GM23338 (cell line): ENCODE results near the gene SARM1. TPM values are rescaled to one million over a fixed set of nuclear protein-coding genes. Genes with fewer than 3 reads are reported as not detected.

Experiments used
- ATAC-seq: fragments of 200-7000 bp; cut with Tn5 transposase; 3 replicates; pipeline ENCODE4 v1.9.1; 2020
- DNase-seq: peaks from one replicate; pipeline ENCODE4 v3.0.0-alpha.2; 2015; ENCODE audit warnings: low spot score
- H2AFZ ChIP-seq: fragments of 200-600 bp; sonication (generic); 2 replicates; pipeline ENCODE4 v1.8.0; 2016; ENCODE audit warnings: antibody characterized with exemption, mild to moderate bottlenecking, moderate library complexity
- H3F3A ChIP-seq: fragments of 200-600 bp; sonication (generic); replicated peaks from 2 replicates; pipeline ENCODE4 v1.8.0; 2017; ENCODE audit warnings: antibody characterized with exemption, mixed run types, low read depth
- H3K27ac ChIP-seq: fragments of 200-600 bp; sonication (generic); 2 replicates; pipeline ENCODE4 v1.6.1; 2016; ENCODE audit warnings: low read depth
- H3K27me3 ChIP-seq: fragments of 200-600 bp; sonication (generic); 2 replicates; pipeline ENCODE4 v1.8.0; 2016; ENCODE audit warnings: mild to moderate bottlenecking, mixed run types, moderate library complexity; ENCODE audit not compliant: insufficient read depth
- H3K36me3 ChIP-seq: fragments of 200-600 bp; sonication (generic); 2 replicates; pipeline ENCODE4 v1.8.0; 2016; ENCODE audit warnings: mild to moderate bottlenecking; ENCODE audit not compliant: insufficient read depth
- H3K4me1 ChIP-seq: fragments of 200-600 bp; sonication (generic); 2 replicates; pipeline ENCODE4 v1.8.0; 2016; ENCODE audit warnings: mild to moderate bottlenecking, moderate library complexity; ENCODE audit not compliant: insufficient read depth
- H3K4me2 ChIP-seq: fragments of 200-600 bp; sonication (generic); 2 replicates; pipeline ENCODE4 v1.7.1; 2017; ENCODE audit warnings: mixed run types
- H3K4me3 ChIP-seq: fragments of 200-600 bp; sonication (generic); 2 replicates; pipeline ENCODE4 v1.6.1; 2016; ENCODE audit warnings: mixed run types
- H3K79me2 ChIP-seq: fragments of 200-600 bp; sonication (generic); replicated peaks from 2 replicates; pipeline ENCODE4 v1.8.0; 2017; ENCODE audit warnings: mild to moderate bottlenecking; ENCODE audit not compliant: insufficient read depth
- H3K9me2 ChIP-seq: fragments of 200-600 bp; sonication (generic); 2 replicates; pipeline ENCODE4 v1.8.0; 2017; ENCODE audit not compliant: insufficient read depth
- H4K20me1 ChIP-seq: fragments of 200-600 bp; sonication (generic); replicated peaks from 2 replicates; pipeline ENCODE4 v1.8.0; 2017; ENCODE audit warnings: mild to moderate bottlenecking; ENCODE audit not compliant: insufficient read depth
- H3K27ac Mint-ChIP-seq: 2 replicates; pipeline ENCODE4 v1.8.0; 2020; ENCODE audit warnings: inconsistent platforms, mild to moderate bottlenecking, moderate library complexity, mixed read lengths
- H3K27me3 Mint-ChIP-seq: 3 replicates; pipeline ENCODE4 v1.8.0; 2022; ENCODE audit warnings: low read depth, mild to moderate bottlenecking, moderate library complexity, mixed read lengths, inconsistent platforms; ENCODE audit not compliant: insufficient read depth, poor library complexity
- H3K36me3 Mint-ChIP-seq: 3 replicates; pipeline ENCODE4 v1.8.0; 2021; ENCODE audit warnings: low read depth, mild to moderate bottlenecking, inconsistent platforms, moderate library complexity, mixed read lengths
- H3K4me1 Mint-ChIP-seq: 3 replicates; pipeline ENCODE4 v1.8.0; 2020; ENCODE audit warnings: mild to moderate bottlenecking, inconsistent platforms, mixed read lengths
- H3K4me3 Mint-ChIP-seq: 3 replicates; pipeline ENCODE4 v1.8.0; 2021; ENCODE audit warnings: moderate library complexity, mild to moderate bottlenecking, inconsistent platforms, mixed read lengths
- H3K9me3 Mint-ChIP-seq: 3 replicates; pipeline ENCODE4 v1.8.0; 2020; ENCODE audit warnings: moderate library complexity, mild to moderate bottlenecking, inconsistent platforms, mixed read lengths
- CREB1 ChIP-seq: fragments of 250-450 bp; sonication (Bioruptor Pico); IDR thresholded peaks from 2 replicates; pipeline ENCODE4 v1.5.0; 2020; ENCODE audit warnings: low read depth, mild to moderate bottlenecking, moderate library complexity
- CTCF ChIP-seq, 2 experiments: fragments of 200-600 bp in 1 of 2; sonication (generic) in 1 of 2; conservative IDR thresholded peaks; 2 replicates each; pipeline versions ENCODE4 v1.5.1 to v1.6.1; 2016 to 2017; ENCODE audit warnings: antibody characterized with exemption in 2 of 2, low read depth in 2 of 2, mild to moderate bottlenecking in 2 of 2, moderate library complexity in 1 of 2
- ETS1 ChIP-seq: IDR thresholded peaks from 2 replicates; pipeline ENCODE4 v1.6.1; 2016; ENCODE audit warnings: antibody characterized with exemption
- EZH2 ChIP-seq: fragments of 200-600 bp; sonication (generic); IDR thresholded peaks from one replicate; pipeline ENCODE4 v1.8.0; 2017; ENCODE audit warnings: antibody characterized with exemption, mild to moderate bottlenecking, low read depth; ENCODE audit not compliant: unreplicated experiment
- EZH2phosphoT487 ChIP-seq: fragments of 200-600 bp; sonication (generic); IDR thresholded peaks from one replicate; pipeline ENCODE4 v1.8.1; 2018; ENCODE audit warnings: antibody characterized with exemption; ENCODE audit not compliant: unreplicated experiment
- JUNB ChIP-seq: IDR thresholded peaks from one replicate; pipeline ENCODE4 v1.6.1; 2016; ENCODE audit warnings: antibody characterized with exemption; ENCODE audit not compliant: unreplicated experiment
- NANOG ChIP-seq: IDR thresholded peaks from 2 replicates; pipeline ENCODE4 v1.6.1; 2016; ENCODE audit warnings: antibody characterized with exemption, borderline replicate concordance
- POLR2AphosphoS5 ChIP-seq: IDR thresholded peaks from 2 replicates; pipeline ENCODE4 v1.6.1; 2016; ENCODE audit warnings: antibody characterized with exemption, low read depth
- REST ChIP-seq: IDR thresholded peaks from one replicate; pipeline ENCODE4 v1.6.1; 2018; ENCODE audit warnings: antibody characterized with exemption; ENCODE audit not compliant: unreplicated experiment
- STAT1 ChIP-seq: IDR thresholded peaks from one replicate; pipeline ENCODE4 v1.6.1; 2016; ENCODE audit warnings: antibody characterized with exemption; ENCODE audit not compliant: unreplicated experiment
- ZNF114 ChIP-seq: fragments of 250-450 bp; sonication (Bioruptor Pico); IDR thresholded peaks from 2 replicates; pipeline ENCODE4 v1.5.0; 2020; ENCODE audit warnings: mild to moderate bottlenecking, moderate library complexity
- ZNF331 ChIP-seq: fragments of 250-450 bp; sonication (Bioruptor Pico); IDR thresholded peaks from 2 replicates; pipeline ENCODE4 v1.5.0; 2020; ENCODE audit warnings: low read depth, mild to moderate bottlenecking, moderate library complexity
- ZNF462 ChIP-seq: fragments of 250-450 bp; sonication (Bioruptor Pico); IDR thresholded peaks from 2 replicates; pipeline ENCODE4 v1.5.0; 2020; ENCODE audit warnings: mild to moderate bottlenecking, moderate library complexity
- polyA plus RNA-seq: library from polyadenylated mRNA; unstranded; fragments of >200 nt; fragmentation: Nextera tagmentation; extraction: Ambion mirVana; gene quantifications from 2 replicates; pipeline ENCODE4 v1.2.1, GENCODE V29; 2016
- total RNA-seq: library from RNA; depleted of rRNA; stranded (reverse); fragments of >200 nt; shearing (Covaris generic); gene quantifications from 2 replicates; pipeline ENCODE4 v1.2.3, GENCODE V29; 2014

The SARM1 gene
- total and polyA plus RNA-seq, 2 experiments from 2014 or later, result 0.89 to 15.3 TPM

- no peaks in the 10 kb centered on the region for H3K9me3 Mint-ChIP-seq
- Histone ChIP-seq H3K27ac (0 out of 2 replicates have a peak within 1 kb of the TSS, but pooled peaks have one; percentile 20), H3K4me3 (peak within 1 kb of the TSS; percentile 39), H2AFZ (peak within 1 kb of the TSS; percentile 72), H3K4me2 (peak within 1 kb of the TSS; percentile 73), H4K20me1 (peaks cover 13% of the 10 kb centered on the region; the same call in 1 of the 2 replicates), H3K4me1 (peaks cover 9% of the 10 kb centered on the region; the same call in 1 of the 2 replicates), H3K36me3 (no peaks in the 10 kb centered on the region), H3K79me2 (no peaks in the 10 kb centered on the region), H3F3A (no peaks in the 10 kb centered on the region; the same call in 1 of the 2 replicates), H3K9me2 (no peaks in the 10 kb centered on the region), H3K27me3 (peaks cover 22% of the 10 kb centered on the region)
- no peak for TF ChIP-seq STAT1
- TF ChIP-seq ZNF114 (CRISPR knock-in tag), result no peak
- no peak for TF ChIP-seq REST
- no peak for TF ChIP-seq EZH2
- TF ChIP-seq ZNF331, result no peak
- TF ChIP-seq EZH2phosphoT487, result no peak
- no peak for TF ChIP-seq JUNB
- no peak for TF ChIP-seq ETS1
- TF ChIP-seq POLR2AphosphoS5, result no peak
- no peak for TF ChIP-seq NANOG
- no peak for TF ChIP-seq ZNF462 (CRISPR knock-in tag)
- TF ChIP-seq CREB1 (CRISPR knock-in tag), result no peak
- no peak; a peak in 1 of 4 replicates for TF ChIP-seq CTCF (conservative IDR thresholded peaks at IDR 0.05; ENCODE audit: low read depth in 2 of 2)
- H3K4me1 Mint-ChIP-seq, result peaks cover 21% of the 10 kb centered on the region
- ATAC-seq (peak; percentile 23), DNase-seq (peak; percentile 82)
- peak within 1 kb of the TSS; percentile 67 for H3K27ac Mint-ChIP-seq
- H3K27me3 Mint-ChIP-seq, result peaks cover 37% of the 10 kb centered on the region
- peak within 1 kb of the TSS; percentile 69 for H3K4me3 Mint-ChIP-seq
- H3K36me3 Mint-ChIP-seq, result no peaks in the 10 kb centered on the region
Observed at GRCh38 chr17:28370035-28370743, 1.3 kb upstream of the SARM1 start, which contains the start of gene VTN. Gene VTN, minus strand, starts transcription at chr17:28370307. Its CDS starts 104 bp downstream, at chr17:28370203.
